Keratinocyte (primary cell): Measurements from ENCODE around the gene AHNAK.

ENCODE experiments used
- EZH2 ChIP-seq: IDR thresholded peaks from one replicate; pipeline ENCODE4 v1.6.1; 2012; ENCODE audit warnings: inconsistent platforms, mild to moderate bottlenecking, low read length, moderate library complexity
- TF ChIP-seq, protein P1 (sequence below), 3 experiments: IDR thresholded peaks in 1 of 3; conservative IDR thresholded peaks in 1 of 3; optimal IDR thresholded peaks in 1 of 3; 2 replicates in 2 of 3; 3 replicates in 1 of 3; pipeline versions ENCODE3 to v1.5.1; 2011; ENCODE audit warnings: low read length in 3 of 3, mild to moderate bottlenecking in 3 of 3, moderate library complexity in 2 of 3, control low read depth in 1 of 3, inconsistent platforms in 1 of 3; ENCODE audit not compliant: insufficient read depth in 2 of 3; ENCODE audit errors: extremely low read depth in 1 of 3

GRCh38 chr11:62504158-62504973, 42.2 kb downstream of the AHNAK start:
- TF ChIP-seq, protein P1, sequence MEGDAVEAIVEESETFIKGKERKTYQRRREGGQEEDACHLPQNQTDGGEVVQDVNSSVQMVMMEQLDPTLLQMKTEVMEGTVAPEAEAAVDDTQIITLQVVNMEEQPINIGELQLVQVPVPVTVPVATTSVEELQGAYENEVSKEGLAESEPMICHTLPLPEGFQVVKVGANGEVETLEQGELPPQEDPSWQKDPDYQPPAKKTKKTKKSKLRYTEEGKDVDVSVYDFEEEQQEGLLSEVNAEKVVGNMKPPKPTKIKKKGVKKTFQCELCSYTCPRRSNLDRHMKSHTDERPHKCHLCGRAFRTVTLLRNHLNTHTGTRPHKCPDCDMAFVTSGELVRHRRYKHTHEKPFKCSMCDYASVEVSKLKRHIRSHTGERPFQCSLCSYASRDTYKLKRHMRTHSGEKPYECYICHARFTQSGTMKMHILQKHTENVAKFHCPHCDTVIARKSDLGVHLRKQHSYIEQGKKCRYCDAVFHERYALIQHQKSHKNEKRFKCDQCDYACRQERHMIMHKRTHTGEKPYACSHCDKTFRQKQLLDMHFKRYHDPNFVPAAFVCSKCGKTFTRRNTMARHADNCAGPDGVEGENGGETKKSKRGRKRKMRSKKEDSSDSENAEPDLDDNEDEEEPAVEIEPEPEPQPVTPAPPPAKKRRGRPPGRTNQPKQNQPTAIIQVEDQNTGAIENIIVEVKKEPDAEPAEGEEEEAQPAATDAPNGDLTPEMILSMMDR (optimal IDR thresholded peaks at IDR 0.05 in 1 of 3, IDR thresholded peaks at IDR 0.05 in 1 of 3, conservative IDR thresholded peaks at IDR 0.05 in 1 of 3; ENCODE audit: extremely low read depth in 1 of 3, insufficient read depth in 2 of 3, low read length in 3 of 3) = no peak
- TF ChIP-seq EZH2 = no peak
